Measurements from ENCODE around the gene C6orf136.
"Not testable (repeated sequence)": the region's sequence is repeated elsewhere in the genome, so short reads cannot be mapped to it uniquely, and the experiment has no call there.

- not testable (repeated sequence) for TF ChIP-seq POLR2A (IDR thresholded peaks at IDR 0.05; ENCODE audit: low read length); GATA1 (IDR thresholded peaks at IDR 0.05; ENCODE audit: low read depth, low read length)
Measured at GRCh38 chr6:30666300-30666699, 19.4 kb downstream of the C6orf136 start.
